ENCODE measurements around the gene OTOP3.

- no peak for TF ChIP-seq POLR2A (IDR thresholded peaks at IDR 0.05)
- TF ChIP-seq CTCF (IDR thresholded peaks at IDR 0.05), result no peak
- no peak for TF ChIP-seq POLR2AphosphoS5 (IDR thresholded peaks at IDR 0.05; ENCODE audit: insufficient read depth in 1 of 2, low read depth in 1 of 2)
Measured at GRCh38 chr17:74950207-74950606, 14.5 kb downstream of the OTOP3 start.
